Measurements from ENCODE around the gene ATP5MC3. TPM values are rescaled to one million over a fixed set of nuclear protein-coding genes. Genes with fewer than 3 reads are reported as not detected.

ATP5MC3 gene
- total RNA-seq, 6 experiments from 2014 or later, result 149 to 204 (median 185) TPM

DNA sequence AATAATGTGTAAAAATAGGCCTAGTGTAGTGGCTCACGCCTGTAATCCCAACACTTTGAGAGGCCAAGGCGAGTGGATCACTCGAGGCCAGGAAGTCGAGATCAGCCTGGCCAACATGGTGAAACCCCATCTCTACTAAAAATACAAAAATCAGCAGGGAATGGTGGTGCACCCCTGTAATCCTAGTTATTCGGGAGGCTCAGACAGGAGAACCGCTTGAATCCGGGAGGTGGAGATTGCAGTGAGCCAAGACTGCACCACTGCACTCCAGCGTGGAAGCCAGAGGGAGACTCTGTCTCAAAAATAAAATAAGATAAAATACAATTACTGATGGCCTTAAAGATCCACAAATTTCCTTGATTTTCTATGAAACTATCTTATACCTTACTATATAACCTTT is 17.3 kb downstream of the ATP5MC3 start:
- no peaks in the 10 kb centered on the region for H3K9me3 ChIP-seq
- no peak for DNase-seq
- no peak for TF ChIP-seq POLR2A (IDR thresholded peaks at IDR 0.05)
- TF ChIP-seq, protein P1, sequence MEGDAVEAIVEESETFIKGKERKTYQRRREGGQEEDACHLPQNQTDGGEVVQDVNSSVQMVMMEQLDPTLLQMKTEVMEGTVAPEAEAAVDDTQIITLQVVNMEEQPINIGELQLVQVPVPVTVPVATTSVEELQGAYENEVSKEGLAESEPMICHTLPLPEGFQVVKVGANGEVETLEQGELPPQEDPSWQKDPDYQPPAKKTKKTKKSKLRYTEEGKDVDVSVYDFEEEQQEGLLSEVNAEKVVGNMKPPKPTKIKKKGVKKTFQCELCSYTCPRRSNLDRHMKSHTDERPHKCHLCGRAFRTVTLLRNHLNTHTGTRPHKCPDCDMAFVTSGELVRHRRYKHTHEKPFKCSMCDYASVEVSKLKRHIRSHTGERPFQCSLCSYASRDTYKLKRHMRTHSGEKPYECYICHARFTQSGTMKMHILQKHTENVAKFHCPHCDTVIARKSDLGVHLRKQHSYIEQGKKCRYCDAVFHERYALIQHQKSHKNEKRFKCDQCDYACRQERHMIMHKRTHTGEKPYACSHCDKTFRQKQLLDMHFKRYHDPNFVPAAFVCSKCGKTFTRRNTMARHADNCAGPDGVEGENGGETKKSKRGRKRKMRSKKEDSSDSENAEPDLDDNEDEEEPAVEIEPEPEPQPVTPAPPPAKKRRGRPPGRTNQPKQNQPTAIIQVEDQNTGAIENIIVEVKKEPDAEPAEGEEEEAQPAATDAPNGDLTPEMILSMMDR (IDR thresholded peaks at IDR 0.05), result no peak
- peaks cover 0 to 14% (median 0%) of the 10 kb centered on the region in 4 donors for H3K4me1 ChIP-seq
- no peaks in the 10 kb centered on the region for H3K36me3 ChIP-seq
- no peak for ATAC-seq
- intact Hi-C loops (cut with DNase I), result no loop called here
- H3K27me3 ChIP-seq, result no peaks in the 10 kb centered on the region
- no peak overlapping the region for H3K27ac ChIP-seq
- WGBS (ENCODE audit: insufficient coverage, low coverage, low lambda C conversion rate, missing lambda C conversion rate), result 92% methylated on average over 8 of the region's 8 CpGs
- no peak overlapping the region for H3K4me3 ChIP-seq

DNA sequence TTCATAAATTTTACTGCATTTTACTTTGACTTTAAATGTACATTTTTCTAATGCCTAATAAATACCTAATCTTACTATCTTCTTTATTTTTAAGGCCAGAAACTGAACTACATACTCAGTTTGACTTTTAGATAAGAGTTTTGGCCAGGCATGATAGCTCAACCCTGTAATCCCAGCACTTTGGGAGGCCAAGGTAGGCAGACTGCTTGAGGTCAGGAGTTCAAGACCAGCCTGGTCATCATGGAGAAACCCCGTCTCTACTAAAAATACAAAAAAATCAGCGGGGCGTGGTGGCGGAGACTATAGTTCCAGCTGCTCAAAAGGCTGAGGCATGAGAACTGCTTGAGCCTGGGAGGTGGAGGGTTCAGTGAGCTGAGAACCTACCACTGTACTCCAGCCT is 22.6 kb downstream of the ATP5MC3 start:
- Histone ChIP-seq H3K4me3 (no peak overlapping the region), H3K36me3 (no peaks in the 10 kb centered on the region), H3K27ac (no peak overlapping the region), H3K27me3 (no peaks in the 10 kb centered on the region), H3K4me1 (no peaks in the 10 kb centered on the region), H3K9me3 (no peaks in the 10 kb centered on the region)
- no peak for DNase-seq
- WGBS (ENCODE audit: insufficient coverage, low coverage, low lambda C conversion rate, missing lambda C conversion rate), result 93% methylated on average over 4 of the region's 4 CpGs
- TF ChIP-seq, protein P1 (IDR thresholded peaks at IDR 0.05), result no peak
- no peak for TF ChIP-seq POLR2A (IDR thresholded peaks at IDR 0.05)
- intact Hi-C loops (cut with DNase I), result no loop called here
- ATAC-seq, result no peak

DNA sequence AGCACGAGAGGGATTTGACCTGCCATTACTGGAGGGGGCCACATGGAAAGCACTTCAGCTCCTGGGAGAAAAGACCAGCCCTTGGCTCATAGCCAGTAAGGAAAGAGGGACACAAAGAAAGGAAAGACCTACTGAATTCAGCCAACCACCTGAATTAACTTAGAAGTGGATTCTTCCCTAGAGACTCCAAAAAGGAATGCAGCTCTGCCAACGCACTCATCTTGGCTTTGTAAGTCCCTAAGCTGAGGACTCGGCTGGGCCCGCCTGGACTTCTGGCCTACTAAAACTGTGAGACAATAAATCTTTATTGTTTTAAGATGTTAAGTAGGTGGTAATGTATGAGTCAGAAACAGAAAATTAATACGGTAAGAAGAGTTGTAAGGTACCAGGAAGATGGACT is 25.0 kb downstream of the ATP5MC3 start:
- Histone ChIP-seq H3K36me3 (no peaks in the 10 kb centered on the region), H3K9me3 (no peaks in the 10 kb centered on the region), H3K27ac (no peak overlapping the region), H3K4me3 (no peak overlapping the region), H3K4me1 (no peaks in the 10 kb centered on the region), H3K27me3 (no peaks in the 10 kb centered on the region)
- TF ChIP-seq, protein P1 (IDR thresholded peaks at IDR 0.05), result no peak
- no peak for TF ChIP-seq POLR2A (IDR thresholded peaks at IDR 0.05)
- no peak for DNase-seq
- 91% methylated on average over 5 of the region's 5 CpGs for WGBS (ENCODE audit: insufficient coverage, low coverage, low lambda C conversion rate, missing lambda C conversion rate)
- ATAC-seq, result no peak
- intact Hi-C loops (cut with DNase I), result no loop called here

DNA sequence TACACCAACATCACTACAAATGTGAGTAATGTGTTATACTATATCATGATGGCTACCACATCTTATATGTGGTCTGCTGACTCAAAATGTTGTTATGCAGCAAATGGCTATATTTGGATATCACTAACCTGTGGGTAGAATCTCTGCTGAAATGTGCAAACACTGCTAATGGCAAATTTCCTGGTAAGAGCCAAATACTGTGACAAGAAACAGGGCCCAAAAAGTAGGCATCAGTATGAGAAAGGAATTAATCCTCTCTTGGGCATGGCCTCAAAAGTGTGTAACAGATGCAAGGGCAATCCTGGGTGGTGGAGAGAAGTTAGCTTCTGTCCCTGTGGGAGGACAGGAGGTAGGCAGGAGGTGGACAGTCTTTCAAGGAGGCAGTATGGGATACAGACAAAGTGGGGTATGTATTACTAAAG is 26.8 kb downstream of the ATP5MC3 start:
- ATAC-seq, result no peak
- H3K27ac ChIP-seq, result no peak overlapping the region
- DNase-seq, result no peak
- no peaks in the 10 kb centered on the region for H3K36me3 ChIP-seq
- H3K4me1 ChIP-seq, result no peaks in the 10 kb centered on the region
- no peaks in the 10 kb centered on the region for H3K27me3 ChIP-seq
- H3K9me3 ChIP-seq, result no peaks in the 10 kb centered on the region
- intact Hi-C loops (cut with DNase I), result no loop called here
- no peak overlapping the region for H3K4me3 ChIP-seq
- TF ChIP-seq POLR2A (IDR thresholded peaks at IDR 0.05), result no peak
- TF ChIP-seq, protein P1 (IDR thresholded peaks at IDR 0.05), result no peak

DNA sequence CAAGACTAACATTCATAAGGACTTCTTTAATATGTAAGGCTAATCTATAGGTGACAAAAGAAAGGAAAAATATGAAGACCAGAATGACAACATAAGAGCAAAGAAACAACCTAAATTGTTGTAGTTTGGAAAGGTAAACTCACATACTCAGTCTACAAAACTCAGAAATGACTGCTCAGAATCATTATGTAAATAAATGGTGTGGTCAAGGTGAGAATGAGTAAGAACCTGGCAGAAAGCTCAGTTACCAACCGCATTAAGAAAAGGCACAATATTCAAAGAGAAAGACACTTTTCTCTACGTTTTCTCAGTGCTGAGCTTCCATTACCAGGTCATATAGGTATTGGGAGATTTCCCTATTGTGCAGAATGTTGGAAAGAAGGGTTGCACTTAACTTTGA is 29.3 kb downstream of the ATP5MC3 start:
- no peak for DNase-seq
- Histone ChIP-seq H3K4me1 (no peaks in the 10 kb centered on the region), H3K36me3 (no peaks in the 10 kb centered on the region), H3K4me3 (no peak overlapping the region), H3K9me3 (no peaks in the 10 kb centered on the region), H3K27me3 (no peaks in the 10 kb centered on the region), H3K27ac (no peak overlapping the region)
- intact Hi-C loops (cut with DNase I), result no loop called here
- peak in 1 of 4 donors; percentile 54 for ATAC-seq
- no peak for TF ChIP-seq POLR2A (IDR thresholded peaks at IDR 0.05)
- TF ChIP-seq, protein P1 (IDR thresholded peaks at IDR 0.05), result no peak
- WGBS (ENCODE audit: insufficient coverage, low coverage, low lambda C conversion rate, missing lambda C conversion rate), result 69% methylated on average over 2 of the region's 2 CpGs

Measured in right lobe of liver (tissue), 6 donors.